HFF-Myc (cell line): ENCODE measurements around the gene TAT.

ENCODE experiments used
- DNase-seq: peaks from one replicate; pipeline ENCODE4 v3.0.0-alpha.2; 2011; ENCODE audit warnings: low read depth; ENCODE audit errors: extremely low read depth
- H3K4me3 ChIP-seq: replicated peaks from 2 replicates; pipeline ENCODE4 v1.5.1; 2011; ENCODE audit warnings: low read depth, mild to moderate bottlenecking, control low read depth, low read length
- TF ChIP-seq, protein P1 (sequence below): IDR thresholded peaks from 2 replicates; pipeline ENCODE4 v1.5.1; 2012; ENCODE audit warnings: mild to moderate bottlenecking, low read depth, low read length, control low read depth; ENCODE audit errors: missing control alignments

TAT gene

DNA sequence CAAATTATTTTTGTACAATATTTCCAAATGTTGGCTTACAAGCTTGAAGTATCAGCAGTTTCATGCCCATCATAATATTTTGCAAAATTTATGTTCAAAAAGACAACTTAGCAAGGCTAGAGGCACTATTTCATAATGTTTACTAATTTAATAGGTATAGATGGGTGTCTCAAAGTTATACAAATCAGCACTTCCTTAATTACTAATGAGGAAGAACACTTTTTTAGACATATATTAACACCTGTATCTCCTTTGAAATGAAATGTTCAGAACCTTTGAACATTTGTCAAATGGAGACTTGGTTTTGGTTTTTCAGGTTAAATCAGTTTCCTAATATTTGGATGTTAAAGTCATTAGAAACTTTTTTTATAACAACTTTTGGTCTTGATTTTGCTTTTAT, 2.2 kb downstream of the TAT start:
- TF ChIP-seq, protein P1, sequence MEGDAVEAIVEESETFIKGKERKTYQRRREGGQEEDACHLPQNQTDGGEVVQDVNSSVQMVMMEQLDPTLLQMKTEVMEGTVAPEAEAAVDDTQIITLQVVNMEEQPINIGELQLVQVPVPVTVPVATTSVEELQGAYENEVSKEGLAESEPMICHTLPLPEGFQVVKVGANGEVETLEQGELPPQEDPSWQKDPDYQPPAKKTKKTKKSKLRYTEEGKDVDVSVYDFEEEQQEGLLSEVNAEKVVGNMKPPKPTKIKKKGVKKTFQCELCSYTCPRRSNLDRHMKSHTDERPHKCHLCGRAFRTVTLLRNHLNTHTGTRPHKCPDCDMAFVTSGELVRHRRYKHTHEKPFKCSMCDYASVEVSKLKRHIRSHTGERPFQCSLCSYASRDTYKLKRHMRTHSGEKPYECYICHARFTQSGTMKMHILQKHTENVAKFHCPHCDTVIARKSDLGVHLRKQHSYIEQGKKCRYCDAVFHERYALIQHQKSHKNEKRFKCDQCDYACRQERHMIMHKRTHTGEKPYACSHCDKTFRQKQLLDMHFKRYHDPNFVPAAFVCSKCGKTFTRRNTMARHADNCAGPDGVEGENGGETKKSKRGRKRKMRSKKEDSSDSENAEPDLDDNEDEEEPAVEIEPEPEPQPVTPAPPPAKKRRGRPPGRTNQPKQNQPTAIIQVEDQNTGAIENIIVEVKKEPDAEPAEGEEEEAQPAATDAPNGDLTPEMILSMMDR = no peak
- H3K4me3 ChIP-seq = no peak overlapping the region
- no peak for DNase-seq

DNA sequence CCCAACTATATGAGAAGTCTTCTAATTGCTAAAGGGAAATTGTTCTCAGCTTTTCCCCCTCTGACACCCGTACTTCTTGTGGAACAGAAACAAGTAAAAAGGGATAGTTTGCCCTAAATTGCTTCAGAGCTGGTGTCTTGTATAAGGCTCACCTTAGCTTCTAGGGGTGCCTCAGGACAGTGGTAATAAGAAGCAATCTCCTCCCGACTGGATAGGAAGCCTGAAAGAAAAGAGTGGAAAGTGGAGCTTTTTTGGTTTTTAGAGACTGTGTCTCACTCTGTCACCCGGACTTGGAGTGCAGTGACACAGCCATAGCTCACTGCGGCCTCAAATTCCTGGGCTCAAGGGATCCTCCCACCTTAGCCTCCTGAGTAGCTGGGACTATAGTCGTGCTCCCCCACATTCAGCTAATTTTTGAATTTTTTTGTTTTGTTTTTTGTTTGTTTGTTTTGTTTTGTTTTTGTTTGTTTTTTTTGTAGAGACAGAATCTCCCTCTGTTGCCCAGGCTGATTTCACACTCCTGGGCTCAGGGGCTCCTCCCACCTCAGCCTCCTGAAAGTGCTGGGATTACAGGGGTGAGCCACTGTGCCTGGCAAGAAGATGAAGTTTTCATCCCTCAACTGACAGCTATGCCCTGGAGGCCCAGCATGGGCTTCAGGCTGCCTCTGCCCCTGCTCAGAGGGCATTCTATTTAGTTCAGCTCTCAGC, 3.4 kb downstream of the TAT start:
- no peak for DNase-seq
- no peak overlapping the region for H3K4me3 ChIP-seq
- TF ChIP-seq, protein P1 = no peak

DNA sequence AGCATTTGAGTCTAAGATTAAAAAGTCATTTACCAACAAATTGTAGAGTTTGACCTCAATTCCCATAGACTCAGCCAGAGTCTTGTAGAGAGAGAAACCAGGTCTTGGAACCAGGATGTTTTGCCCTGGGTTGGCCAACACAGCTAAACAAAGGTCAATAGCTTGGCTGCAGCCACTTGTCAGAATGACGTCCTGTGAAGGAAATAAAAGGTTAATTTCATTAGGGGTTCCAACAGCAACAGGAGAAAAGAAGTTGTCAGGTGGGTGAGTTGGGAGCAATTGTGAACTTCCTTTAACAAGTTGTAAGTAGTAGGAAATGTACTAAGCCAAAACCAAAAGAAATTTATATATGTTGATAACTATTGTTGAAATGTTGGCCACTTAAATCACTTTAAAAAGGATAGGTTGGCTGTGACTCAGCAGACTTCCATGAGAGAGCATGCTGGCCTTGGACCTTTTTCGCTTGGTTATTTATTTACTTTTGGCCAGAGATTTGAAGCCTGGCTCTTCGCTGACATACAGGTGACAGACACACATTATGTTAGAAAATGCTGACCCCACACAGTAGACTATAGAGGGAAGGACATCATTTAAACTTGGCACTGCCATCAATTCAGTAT, 4.3 kb downstream of the TAT start:
- TF ChIP-seq, protein P1 = no peak
- no peak overlapping the region for H3K4me3 ChIP-seq
- no peak for DNase-seq

DNA sequence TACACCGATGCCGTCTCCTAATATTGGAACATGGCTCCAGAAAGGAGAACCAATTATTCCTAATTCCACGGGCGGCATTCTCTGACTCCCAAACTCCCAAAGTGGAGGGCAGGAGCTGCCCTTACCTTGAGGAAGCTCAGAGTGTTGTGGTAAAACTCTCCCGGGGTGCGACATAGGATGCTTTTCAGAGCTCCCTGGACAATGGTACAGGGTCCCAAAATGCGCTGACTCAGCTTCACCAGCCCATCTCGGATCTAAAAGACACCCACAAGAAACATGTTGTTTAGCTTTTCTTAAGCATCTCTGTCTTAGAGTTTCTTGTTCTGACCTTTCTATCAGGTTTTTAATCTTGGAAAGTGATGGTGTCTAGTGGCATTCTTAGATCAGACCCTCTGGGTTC, 6.7 kb downstream of the TAT start:
- H3K4me3 ChIP-seq = no peak overlapping the region
- TF ChIP-seq, protein P1 = no peak
- no peak for DNase-seq

DNA sequence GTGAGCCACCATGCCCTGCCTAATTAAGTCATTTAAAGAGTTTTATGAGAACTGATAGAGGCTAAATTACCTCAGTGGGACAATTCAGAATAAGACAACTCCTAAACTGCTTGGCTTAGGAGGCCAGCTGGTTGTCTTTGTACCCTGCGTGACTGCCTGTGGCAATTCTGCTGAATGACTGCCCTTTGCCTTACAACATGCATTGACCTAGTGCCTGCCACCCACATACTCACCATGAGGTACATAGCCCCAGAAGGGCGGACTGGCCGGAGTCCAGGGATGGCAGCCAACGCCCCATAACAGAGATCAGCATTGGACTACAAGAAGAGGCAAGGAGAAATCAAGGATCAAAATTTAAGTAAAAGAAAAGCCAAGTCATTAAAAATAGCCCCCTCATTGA, 7.3 kb downstream of the TAT start:
- no peak overlapping the region for H3K4me3 ChIP-seq
- DNase-seq = no peak
- TF ChIP-seq, protein P1 = no peak

DNA sequence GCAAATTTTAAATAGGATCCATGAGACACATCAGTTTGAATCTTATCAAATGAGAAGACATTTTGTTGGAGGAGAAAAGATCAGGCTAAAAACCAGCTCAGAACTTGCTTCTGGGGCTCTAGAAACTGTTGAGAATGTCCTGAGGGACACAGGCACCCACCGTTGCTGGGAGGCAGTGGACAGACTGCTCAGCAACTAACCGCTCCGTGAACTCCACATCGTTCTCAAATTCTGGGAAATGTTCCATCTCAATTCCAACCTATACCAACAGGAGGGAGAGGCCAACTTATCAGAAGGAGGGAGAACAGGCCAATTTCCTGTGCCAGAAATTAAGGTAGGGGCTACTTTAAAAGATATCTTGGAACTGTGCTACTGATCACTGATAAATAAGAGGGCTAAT, 8.3 kb downstream of the TAT start:
- DNase-seq = no peak
- TF ChIP-seq, protein P1 = no peak
- H3K4me3 ChIP-seq = no peak overlapping the region
